Endothelial cell of hepatic sinusoid (primary cell): Measurements from ENCODE around the gene TNS3.
"Not testable (repeated sequence)": the region's sequence is repeated elsewhere in the genome, so short reads cannot be mapped to it uniquely, and the experiment has no call there.

Experiments
- in situ Hi-C: cut with HindIII; loops from 2 replicates; pipeline ENCODE4 v1.10.0; 2017; ENCODE audit warnings: low sequenced_read_pairs

TNS3 gene

DNA sequence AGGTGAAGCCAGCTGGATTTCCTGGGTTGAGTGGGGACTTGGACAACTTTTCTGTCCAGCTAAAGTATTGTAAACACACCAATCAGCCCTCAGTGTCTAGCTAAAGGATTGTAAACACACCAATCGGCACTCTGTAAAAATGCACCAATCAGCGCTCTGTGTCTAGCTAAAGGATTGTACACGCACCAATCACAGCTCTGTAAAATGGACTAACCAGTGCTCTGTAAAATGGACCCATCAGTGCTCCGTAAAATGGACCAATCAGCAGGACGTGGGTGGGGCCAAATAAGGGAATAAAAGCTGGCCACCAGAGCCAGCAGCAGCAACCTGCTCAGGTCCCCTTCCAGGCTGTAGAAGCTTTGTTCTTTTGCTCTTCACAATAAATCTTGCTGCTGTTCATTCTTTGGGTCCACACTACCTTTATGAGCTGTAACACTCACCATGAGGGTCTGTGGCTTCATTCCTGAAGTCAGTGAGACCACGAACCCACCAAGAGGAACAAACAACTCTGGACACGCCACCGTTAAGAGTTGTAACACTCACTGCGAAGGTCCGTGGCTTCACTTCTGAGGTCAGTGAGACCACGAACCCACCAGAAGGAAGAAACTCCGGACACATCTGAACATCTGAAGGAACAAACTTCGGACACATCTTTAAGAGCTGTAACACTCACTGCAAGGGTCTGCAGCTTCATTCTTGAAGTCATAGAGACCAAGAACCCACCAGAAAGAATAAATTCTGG is 21.8 kb upstream of the TNS3 start:
- in situ Hi-C loops: not testable (repeated sequence)

- in situ Hi-C loops: no loop called here
These were observed 20.5 kb upstream of the TNS3 start for GRCh38 chr7:47602272-47603004.

GRCh38 chr7:47601881-47602249 is 20.0 kb upstream of the TNS3 start:
- in situ Hi-C loops: no loop called here

DNA sequence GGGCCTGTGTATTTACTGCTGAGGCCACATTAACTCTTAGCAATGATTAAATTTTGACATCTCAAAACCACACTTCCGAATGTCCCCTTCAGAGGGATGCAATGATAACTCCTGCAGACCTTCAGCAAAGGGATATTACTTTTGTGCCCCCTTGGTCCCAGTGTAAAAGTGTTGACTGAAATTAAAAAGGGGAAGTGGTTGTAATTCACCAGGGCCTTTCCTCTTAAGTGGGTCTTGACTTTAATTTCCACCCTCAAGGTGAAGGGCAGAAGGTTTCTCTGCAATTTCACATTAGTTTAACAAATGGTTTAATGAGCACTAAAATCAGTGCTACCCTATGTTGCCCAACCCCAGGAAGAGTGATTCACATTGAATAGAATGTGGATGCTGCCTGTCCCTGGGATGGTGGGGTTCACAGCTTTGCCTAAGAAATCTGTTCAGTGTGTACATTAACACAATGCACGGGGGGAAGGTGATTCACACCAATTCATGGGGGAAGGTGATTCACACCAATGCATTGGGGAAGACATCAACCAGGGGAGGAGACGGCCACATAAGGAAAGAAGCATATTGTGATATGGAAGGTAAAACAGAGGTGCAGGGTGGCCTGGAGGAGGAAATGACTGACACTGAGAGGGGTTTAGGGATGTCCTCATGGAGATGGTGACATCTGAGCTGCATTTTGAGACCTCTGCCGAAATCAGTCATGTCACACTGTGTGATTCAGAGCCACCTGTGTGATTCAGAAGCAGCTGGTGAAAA is 19.4 kb upstream of the TNS3 start:
- in situ Hi-C loops: no loop called here

DNA sequence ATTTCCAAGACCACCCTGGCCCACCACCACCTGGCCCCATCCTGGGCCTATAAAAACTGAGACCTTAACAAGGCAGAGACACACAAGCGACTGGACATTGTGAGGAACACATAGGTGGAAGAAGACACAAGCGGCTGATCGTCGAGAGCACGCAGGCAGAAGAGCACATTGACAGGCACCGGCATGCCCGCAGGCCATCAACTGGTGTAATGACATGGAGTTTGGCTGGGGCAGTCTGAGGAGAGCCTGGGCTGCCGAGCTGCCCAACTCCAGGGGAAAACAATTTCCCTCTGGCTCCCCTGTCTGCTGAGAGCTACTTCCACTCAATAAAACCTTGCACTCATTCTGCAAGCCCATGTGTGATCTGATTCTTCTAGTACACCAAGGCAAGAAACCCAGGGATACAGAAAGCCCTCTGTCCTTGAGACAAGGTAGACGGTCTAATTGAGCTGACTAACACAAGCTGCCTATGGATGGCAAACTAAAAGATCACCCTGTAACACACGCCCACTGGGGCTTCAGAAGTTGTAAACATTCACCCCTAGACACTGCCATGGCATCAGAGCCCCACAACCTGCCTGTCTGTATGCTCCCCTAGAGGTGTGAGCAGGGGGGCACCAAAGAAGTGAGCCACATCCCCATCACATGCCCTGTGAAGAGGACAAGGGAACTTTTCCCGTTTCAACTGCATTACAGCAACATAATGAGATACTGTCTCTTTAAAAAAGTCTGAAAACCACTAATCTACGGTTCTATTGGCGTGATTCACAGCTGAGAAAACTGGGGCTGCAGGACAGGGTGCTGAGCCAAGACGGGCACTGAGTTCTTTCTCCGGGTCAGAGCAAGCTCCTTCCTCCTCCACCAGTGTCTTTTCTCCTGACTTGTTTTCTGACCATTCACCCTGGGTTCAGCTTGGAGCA is 18.5 kb upstream of the TNS3 start:
- in situ Hi-C loops: no loop called here

DNA sequence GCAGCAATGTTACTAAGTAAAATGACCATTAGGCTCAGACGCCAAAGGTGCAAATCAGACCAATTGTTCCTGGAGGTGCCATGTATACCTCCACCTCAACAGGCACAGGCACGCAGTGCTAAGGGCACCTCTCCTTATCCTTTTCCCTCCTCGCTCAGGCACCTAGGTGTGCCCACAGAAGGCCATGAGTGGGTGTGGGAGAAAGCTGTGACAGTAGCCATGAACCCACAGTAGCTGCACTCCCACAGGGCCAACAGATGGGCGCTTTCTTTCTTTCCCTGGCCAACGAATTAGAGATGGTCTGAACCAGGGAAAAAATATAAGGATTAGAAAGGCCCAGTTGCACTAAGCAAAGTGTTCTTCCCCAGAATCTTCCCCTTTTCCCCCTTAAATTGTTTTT is 15.5 kb upstream of the TNS3 start:
- in situ Hi-C loops: no loop called here

DNA sequence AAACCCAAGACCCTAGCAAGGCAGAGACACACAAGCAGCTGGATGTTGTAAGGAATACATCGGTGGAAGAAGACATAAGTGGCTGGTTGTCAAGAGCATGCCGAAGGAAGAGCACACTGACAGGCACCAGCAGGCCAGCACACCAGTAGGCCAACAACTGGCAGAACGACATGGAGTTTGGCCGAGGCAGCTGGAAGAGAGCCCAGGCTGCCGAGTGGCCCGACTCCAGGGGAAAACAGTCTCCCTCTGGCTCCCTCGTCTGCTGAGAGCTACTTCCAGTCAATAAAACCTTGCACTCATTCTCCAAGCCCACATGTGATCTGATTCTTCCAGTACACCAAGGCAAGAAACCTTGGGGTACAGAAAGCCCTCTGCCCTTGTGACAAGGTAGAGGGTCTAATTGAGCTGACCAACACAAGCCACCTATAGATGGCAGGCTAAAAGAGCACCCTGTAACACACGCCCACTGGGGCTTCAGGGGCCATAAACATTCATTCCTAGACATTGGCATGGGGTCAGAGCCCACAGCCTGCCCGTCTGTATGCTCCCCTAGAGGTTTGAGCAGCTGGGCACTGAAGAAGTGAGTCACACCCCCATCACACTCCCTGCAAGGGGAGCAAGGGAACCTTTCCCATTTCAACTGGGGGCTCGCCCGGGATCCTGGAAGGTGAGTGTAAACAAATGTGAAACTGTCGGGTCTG is 14.7 kb upstream of the TNS3 start:
- in situ Hi-C loops: no loop called here

DNA sequence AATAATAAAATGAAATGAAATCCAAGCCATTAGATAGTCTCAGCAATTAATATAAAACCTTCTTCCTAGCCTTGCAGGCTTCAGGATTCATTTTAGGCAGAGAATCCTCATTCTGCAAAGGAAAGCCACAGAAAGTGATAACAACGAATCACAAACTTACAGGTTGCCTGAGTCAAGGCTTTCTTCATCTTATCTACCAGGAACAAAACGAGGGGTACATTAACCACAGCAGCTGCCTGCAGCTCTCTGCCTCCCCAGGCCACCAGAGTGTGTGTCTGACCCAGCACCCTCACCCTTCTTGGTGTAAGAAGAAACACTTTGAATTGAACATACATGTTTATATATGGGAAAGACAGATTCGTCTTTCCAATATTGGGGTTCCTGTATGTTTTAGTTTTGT is 12.5 kb upstream of the TNS3 start:
- in situ Hi-C loops: no loop called here

- in situ Hi-C loops: no loop called here
These were observed 10.0 kb upstream of the TNS3 start for GRCh38 chr7:47591655-47592572.

DNA sequence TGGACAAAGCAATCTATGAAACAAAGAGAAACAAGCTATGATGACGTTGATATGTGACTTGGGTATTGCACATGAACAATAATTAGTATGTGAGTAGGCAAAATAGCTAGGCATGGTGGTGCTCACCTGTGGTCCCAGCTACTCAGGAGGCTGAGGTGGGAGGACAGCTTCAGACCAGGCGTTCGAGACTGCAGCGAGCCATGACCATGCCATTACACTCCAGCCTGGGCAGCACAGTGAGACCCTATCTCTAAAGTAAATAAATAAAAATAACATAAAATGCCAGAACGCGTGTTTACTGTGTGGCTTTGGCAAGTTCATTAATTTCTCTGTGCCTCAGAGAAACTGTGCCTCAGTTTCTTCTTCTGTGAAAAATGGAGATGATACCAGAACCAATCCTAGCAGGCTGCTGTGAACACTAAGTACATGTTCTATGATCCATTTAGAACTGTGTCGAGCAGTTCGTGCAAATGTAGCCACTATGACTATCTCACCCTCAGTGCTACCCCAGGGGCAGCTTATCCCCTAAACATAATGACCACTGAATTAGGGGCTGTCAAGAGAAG is 9.3 kb upstream of the TNS3 start:
- in situ Hi-C loops: no loop called here

- in situ Hi-C loops: not testable (repeated sequence)
These were observed 8.3 kb upstream of the TNS3 start for GRCh38 chr7:47590215-47590614.

DNA sequence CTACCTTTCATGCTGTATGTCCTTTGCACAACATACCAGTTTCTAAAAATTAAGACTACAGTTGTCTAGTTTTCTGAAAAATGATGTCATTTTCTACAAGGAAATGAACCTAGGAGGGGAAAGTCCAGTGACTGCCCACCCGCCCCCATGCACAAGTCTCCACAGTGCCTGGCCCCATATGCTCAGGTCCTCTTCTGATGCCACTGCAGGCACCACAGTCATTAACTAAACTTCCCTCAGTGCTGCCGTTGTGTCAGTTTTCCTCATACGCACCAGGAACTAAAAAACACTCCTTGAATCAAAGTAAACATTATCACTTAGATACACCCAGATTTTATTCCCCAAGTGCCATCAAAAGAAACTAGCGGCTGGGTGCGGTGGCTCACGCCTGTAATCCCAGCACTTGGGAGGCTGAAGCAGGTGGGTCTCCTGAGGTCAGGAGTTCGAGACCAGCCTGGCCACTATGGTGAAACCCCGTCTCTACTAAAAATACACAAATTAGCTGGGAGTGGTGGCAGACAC is 6.9 kb upstream of the TNS3 start:
- in situ Hi-C loops: no loop called here

- in situ Hi-C loops: no loop called here
These were observed 6.1 kb upstream of the TNS3 start for GRCh38 chr7:47587976-47588375.

DNA sequence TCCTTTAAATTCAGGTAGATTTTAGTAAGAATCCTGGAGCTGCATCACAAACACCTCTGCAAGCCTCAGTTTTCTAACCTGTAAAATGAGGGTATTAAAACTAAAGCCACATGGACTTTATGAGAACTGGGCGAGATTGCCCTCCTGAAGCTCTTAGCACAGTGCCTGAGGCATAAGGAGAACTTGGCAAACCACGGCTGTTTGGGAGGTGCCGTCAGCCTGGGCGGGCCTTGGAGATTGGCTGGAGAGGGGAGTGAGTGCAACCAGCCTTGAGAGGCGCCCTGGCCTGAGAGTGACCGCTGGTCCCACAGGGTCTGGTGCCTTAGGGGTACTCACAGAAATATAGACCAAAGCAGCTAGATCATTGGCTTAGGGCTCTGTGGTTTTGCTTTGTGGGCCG is 5.4 kb upstream of the TNS3 start:
- in situ Hi-C loops: no loop called here

GRCh38 chr7:47586925-47587324 is 5.0 kb upstream of the TNS3 start:
- in situ Hi-C loops: no loop called here

DNA sequence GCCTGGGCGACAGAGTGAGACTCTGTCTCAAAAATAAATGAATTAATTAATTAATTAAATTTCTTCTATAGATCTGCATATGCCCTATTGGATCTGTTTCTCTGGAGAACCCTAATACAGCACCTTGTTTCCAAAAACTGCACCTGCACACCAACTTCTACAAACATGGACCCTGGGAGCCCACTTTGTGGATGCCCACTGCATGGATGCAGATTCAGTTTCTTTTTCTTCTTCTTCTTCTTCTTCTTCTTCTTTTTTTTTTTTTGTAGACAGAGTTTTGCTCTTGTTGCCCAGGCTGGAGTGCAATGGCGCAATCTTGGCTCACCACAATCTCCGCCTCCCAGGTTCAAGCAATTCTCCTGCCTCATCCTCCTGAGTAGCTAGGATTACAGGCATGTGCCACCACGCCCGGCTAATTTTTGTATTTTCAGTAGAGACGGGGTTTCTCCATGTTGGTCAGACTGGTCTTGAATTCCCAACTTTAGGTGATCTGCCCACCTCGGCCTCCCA is 4.3 kb upstream of the TNS3 start:
- in situ Hi-C loops: not testable (repeated sequence)

- in situ Hi-C loops: no loop called here
These were observed 2.6 kb upstream of the TNS3 start for GRCh38 chr7:47584536-47584895.

- in situ Hi-C loops: no loop called here
These were observed 2.0 kb upstream of the TNS3 start for GRCh38 chr7:47583739-47584535.
